ENCODE results near the gene PMPCA.

The PMPCA gene

DNA sequence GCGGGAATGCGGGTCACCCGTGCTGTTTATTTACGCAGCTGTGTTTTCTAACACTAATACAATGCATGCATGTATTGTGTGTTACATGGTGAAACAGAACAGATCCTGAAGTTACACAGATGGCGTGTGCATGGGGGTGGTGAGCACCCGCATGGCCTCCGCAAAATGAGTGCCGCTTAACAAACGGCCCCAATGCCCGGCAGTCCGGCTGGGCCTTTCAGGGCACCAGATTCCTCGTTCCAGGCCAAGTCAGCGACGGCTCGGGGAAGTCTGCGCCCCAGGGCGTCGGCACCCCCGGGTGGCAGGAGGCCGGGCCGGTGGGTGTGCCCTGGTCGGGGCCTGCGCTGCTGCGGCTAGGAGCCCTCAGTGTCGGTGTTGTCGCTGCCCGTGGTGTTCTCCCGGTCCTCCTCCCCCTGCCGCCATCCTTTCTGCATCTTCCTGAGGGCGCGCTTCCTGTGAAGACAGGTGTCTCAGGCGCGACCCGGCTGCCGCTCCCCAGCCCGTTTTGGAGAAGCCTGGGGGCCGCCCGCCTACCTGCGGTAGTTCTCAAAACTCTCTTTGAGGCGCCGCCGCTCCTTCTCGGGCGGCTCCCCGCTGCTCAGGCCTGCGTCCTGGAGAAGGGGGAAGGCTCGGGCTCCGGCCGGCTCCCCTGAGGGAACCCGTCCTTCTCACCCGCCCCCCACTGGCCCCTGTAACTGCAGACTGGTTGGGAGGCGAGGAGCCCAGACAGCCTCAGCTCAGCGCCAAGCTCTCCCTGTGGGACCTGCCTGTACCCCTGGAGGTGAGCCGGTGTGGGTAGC, 46.3 kb upstream of the PMPCA start:
- CTCF ChIA-PET: interaction anchor here (0.6 to 8.7 kb wide), 22 partner anchors 10 to 51 kb away, joined by 3 to 93 read pairs (median 6); partner anchors contain the start of genes CARD9, ENTR1, GPSM1 and PMPCA
- no peak for DNase-seq (ENCODE audit: low read depth, low spot score)
- TF ChIP-seq, protein P1, sequence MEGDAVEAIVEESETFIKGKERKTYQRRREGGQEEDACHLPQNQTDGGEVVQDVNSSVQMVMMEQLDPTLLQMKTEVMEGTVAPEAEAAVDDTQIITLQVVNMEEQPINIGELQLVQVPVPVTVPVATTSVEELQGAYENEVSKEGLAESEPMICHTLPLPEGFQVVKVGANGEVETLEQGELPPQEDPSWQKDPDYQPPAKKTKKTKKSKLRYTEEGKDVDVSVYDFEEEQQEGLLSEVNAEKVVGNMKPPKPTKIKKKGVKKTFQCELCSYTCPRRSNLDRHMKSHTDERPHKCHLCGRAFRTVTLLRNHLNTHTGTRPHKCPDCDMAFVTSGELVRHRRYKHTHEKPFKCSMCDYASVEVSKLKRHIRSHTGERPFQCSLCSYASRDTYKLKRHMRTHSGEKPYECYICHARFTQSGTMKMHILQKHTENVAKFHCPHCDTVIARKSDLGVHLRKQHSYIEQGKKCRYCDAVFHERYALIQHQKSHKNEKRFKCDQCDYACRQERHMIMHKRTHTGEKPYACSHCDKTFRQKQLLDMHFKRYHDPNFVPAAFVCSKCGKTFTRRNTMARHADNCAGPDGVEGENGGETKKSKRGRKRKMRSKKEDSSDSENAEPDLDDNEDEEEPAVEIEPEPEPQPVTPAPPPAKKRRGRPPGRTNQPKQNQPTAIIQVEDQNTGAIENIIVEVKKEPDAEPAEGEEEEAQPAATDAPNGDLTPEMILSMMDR (IDR thresholded peaks at IDR 0.05; ENCODE audit: insufficient read depth, low read length, missing control alignments): no peak
- H3K4me3 ChIP-seq (ENCODE audit: low read depth, low read length): peak overlapping the region; percentile 39
- POLR2A ChIA-PET: interaction anchor here (0.9 to 2.6 kb wide), 5 partner anchors 9 to 38 kb away, joined by 3 to 15 read pairs (median 7); no protein-coding TSS in a partner anchor

DNA sequence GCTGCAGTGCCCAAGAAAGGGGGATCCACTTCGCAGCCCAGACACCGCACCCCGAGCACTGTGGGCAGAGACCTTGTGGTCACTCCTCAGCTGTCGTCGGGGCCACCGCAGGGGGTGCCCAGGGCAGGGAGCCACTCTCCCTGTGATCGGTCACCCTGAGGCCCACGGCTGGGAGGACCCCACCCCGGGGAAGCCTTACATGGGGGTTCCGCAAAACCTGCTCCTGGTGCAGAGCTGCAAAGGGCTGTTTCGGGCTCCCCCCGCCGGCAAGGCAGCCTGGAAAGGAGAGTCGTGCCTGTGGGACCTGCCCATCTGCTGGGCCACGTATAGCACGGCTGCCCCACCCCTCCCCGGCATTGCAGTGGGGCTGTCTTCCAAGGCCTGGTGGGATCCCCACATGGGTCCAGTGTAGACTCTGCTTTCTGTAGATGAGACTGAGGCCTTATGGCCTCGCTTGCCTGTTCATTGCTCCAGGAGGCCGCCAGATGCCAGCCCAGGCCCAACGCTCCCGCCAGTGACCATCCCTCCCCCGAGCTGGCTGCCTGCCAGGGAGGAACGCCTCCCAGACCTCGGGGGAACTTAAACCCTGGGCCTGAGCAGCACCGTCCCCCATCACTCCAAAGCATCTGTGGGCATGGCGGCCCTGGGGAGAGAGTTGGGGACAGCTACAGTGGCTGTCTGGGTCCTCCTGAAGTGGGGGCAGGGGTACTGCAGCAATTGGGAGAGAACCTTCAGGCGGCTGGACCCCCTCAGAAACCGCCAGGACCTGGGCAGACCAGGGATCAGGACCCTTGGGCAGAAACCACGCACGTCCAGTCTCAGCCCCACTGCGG, 45.3 kb upstream of the PMPCA start:
- ChIA-PET POLR2A (interaction anchor here (0.9 to 1.4 kb wide), 2 partner anchors 9 to 24 kb away, joined by 3 to 4 read pairs; partner anchors contain the start of gene CARD9), CTCF (interaction anchor here (0.8 to 8.7 kb wide), 11 partner anchors 9 to 52 kb away, joined by 3 to 93 read pairs (median 9); partner anchors contain the start of genes CARD9, ENTR1, PMPCA and SNAPC4)
- TF ChIP-seq, protein P1 (IDR thresholded peaks at IDR 0.05; ENCODE audit: insufficient read depth, low read length, missing control alignments): no peak

DNA sequence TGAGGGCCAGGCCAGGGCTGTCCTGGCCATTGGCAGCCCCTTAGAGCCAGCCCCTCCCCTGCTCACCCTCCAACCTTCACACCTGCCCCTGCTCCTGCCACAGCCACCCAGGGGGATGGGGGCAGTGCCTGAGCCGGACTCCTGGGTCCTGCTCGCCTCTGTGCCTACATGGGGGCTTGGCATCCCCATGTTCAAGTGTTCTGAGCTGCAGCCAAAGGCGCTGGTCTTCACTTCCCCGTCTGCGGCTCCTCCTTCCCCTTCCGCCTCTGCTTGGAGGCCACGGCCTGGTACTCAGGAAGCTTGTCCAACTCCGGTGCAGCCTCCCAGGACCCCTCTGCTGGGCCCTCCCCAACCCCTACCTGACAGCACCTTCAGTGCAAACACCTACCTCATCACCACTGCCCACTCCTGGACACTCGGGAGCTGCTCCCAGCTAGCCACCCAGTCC, 44.7 kb upstream of the PMPCA start:
- H3K4me3 ChIP-seq (ENCODE audit: low read depth, low read length): no peak overlapping the region
- CTCF ChIA-PET: interaction anchor here (1.4 to 8.7 kb wide), 6 partner anchors 8 to 52 kb away, joined by 3 to 93 read pairs (median 43); partner anchors contain the start of genes CARD9, ENTR1, PMPCA and SNAPC4
- TF ChIP-seq, protein P1 (IDR thresholded peaks at IDR 0.05; ENCODE audit: insufficient read depth, low read length, missing control alignments): no peak
- POLR2A ChIA-PET: interaction anchor here (0.9 to 1.4 kb wide), 2 partner anchors 8 to 23 kb away, joined by 3 to 4 read pairs; partner anchors contain the start of gene CARD9
- DNase-seq (ENCODE audit: low read depth, low spot score): no peak

More for the DNA sequence above, 45.3 kb upstream of the PMPCA start:
- no peak for DNase-seq (ENCODE audit: low read depth, low spot score)
- H3K4me3 ChIP-seq (ENCODE audit: low read depth, low read length): no peak overlapping the region

DNA sequence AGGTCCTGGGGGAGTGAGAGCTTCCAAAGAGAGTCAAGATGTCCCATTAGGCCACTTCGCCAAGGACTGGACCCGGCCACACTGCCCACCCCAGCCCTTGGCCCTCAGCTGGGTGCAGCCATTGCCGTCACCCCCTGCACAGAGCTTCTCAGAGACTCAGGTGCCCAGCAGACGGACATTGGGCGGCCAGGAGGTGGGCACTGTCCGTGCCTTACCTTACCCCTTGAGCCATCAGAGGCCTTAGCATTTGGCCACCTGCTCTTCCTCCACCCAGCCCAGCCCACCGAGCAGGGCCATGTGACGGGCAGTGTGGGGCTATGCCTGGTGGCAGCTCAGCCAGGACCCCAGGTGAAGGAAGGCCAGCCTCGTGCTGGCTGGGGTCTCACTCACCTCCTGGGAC, 43.6 kb upstream of the PMPCA start:
- H3K4me3 ChIP-seq (ENCODE audit: low read depth, low read length): no peak overlapping the region
- no peak for DNase-seq (ENCODE audit: low read depth, low spot score)
- POLR2A ChIA-PET: interaction anchor here (0.7 to 1.3 kb wide), 2 partner anchors 10 to 14 kb away, joined by 3 to 4 read pairs; no protein-coding TSS in a partner anchor
- TF ChIP-seq, protein P1 (IDR thresholded peaks at IDR 0.05; ENCODE audit: insufficient read depth, low read length, missing control alignments): no peak
- CTCF ChIA-PET: interaction anchor here (1.4 to 8.7 kb wide), 4 partner anchors 32 to 53 kb away, joined by 3 to 93 read pairs (median 29); partner anchors contain the start of genes ENTR1, PMPCA and SNAPC4

DNA sequence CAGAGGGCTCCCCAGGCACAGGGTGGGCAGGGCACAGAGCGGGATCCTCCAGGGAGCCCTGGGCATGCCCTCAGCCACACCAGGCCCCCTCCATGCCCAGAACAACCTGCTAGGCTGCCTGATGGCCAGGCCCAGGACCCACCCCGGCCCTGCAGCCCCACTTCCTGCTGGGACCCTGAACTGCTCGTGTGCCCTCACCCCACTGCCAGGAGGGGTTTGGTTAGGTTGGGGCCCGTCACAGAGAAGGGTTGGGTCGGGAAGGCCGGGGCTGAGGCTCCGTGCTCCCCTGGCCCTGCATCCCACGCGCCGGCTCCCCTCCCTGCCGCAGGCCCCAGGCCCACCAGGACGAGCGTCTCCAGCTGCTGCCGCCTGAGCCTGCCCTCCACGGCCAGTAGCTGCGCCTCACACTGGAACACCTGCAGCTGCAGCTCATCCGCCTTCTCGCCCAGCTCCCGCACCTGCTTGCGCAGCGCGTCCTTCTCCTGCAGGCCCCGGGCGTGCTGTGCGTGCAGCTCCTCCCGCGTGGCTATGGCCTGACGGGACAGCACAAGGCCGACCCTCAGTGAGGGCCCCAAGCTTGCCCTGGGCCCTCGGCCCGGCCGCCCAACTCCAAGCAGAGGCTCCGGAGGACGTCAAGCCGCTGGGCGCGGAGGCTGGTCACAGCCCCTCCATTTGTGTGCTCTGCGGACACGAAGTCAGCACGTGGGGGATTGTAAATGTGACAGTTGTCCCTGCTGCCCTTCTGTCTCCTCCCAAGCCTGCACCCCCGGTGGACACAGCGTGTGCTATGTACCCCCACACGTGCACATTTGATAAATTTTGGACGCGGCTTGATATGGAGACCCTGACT, 42.9 kb upstream of the PMPCA start:
- TF ChIP-seq, protein P1 (IDR thresholded peaks at IDR 0.05; ENCODE audit: insufficient read depth, low read length, missing control alignments): no peak
- POLR2A ChIA-PET: interaction anchor here (0.7 to 1.3 kb wide), 2 partner anchors 11 to 15 kb away, joined by 3 to 4 read pairs; no protein-coding TSS in a partner anchor
- H3K4me3 ChIP-seq (ENCODE audit: low read depth, low read length): no peak overlapping the region
- no peak for DNase-seq (ENCODE audit: low read depth, low spot score)
- CTCF ChIA-PET: interaction anchor here (1.8 to 8.7 kb wide), 2 partner anchors 35 to 54 kb away, joined by 4 to 93 read pairs; no protein-coding TSS in a partner anchor

All from AG04449 (cell line).